Activated effector memory CD4-positive, alpha-beta T cell treated with anti-CD3 and anti-CD28 coated beads, Interleukin-2, amount 50 U/mL, for 16 hours (primary cell): ENCODE measurements around the gene ZNF627.
A peak's percentile ranks its signal among the peaks of the same experiment; 100 is the strongest.
"Not testable (repeated sequence)": the region's sequence is repeated elsewhere in the genome, so short reads cannot be mapped to it uniquely, and the experiment has no call there.

ENCODE experiments used
- DNase-seq: peaks from one replicate; pipeline ENCODE4 v3.0.0-alpha.2; 2020

The ZNF627 gene

GRCh38 chr19:11597202-11598102, at the start of gene ZNF627:
Gene ZNF627 (plus strand): TSS chr19:11597483. CDS start chr19:11597628, 145 bp downstream.
- peak; percentile 99 for DNase-seq

- DNase-seq: no peak
These were observed 49.2 kb upstream of the ZNF627 start for GRCh38 chr19:11547929-11548700.

GRCh38 chr19:11549386-11549953, 47.8 kb upstream of the ZNF627 start:
- no peak for DNase-seq

GRCh38 chr19:11550265-11550664, 47.0 kb upstream of the ZNF627 start:
- no peak for DNase-seq

- DNase-seq: no peak
These were observed 45.6 kb upstream of the ZNF627 start for GRCh38 chr19:11551603-11552235.

GRCh38 chr19:11552666-11553372, 44.5 kb upstream of the ZNF627 start:
- no peak for DNase-seq

- DNase-seq: no peak
These were observed 43.1 kb upstream of the ZNF627 start for GRCh38 chr19:11554160-11554559.

- DNase-seq: no peak
These were observed 42.0 kb upstream of the ZNF627 start for GRCh38 chr19:11555246-11555645.

- DNase-seq: no peak
These were observed 40.5 kb upstream of the ZNF627 start for GRCh38 chr19:11556634-11557420.

- peak; percentile 99 for DNase-seq
These were observed 38.1 kb upstream of the ZNF627 start, which contains the start of gene ELOF1 for GRCh38 chr19:11558881-11559828. Gene ELOF1 (minus strand): TSS chr19:11559230. CDS start chr19:11554347, 4,883 bp downstream.

GRCh38 chr19:11560404-11561051, 36.8 kb upstream of the ZNF627 start:
- DNase-seq: peak; percentile 74

GRCh38 chr19:11563532-11563931, 33.8 kb upstream of the ZNF627 start:
- DNase-seq: no peak

GRCh38 chr19:11564082-11564807, 33.0 kb upstream of the ZNF627 start:
- not testable (repeated sequence) for DNase-seq

GRCh38 chr19:11565649-11565980, 31.7 kb upstream of the ZNF627 start:
- not testable (repeated sequence) for DNase-seq

- no peak for DNase-seq
These were observed 31.1 kb upstream of the ZNF627 start for GRCh38 chr19:11566164-11566563.

- DNase-seq: no peak
These were observed 27.2 kb upstream of the ZNF627 start for GRCh38 chr19:11570039-11570462.

GRCh38 chr19:11573354-11573753, 23.9 kb upstream of the ZNF627 start:
- DNase-seq: not testable (repeated sequence)

GRCh38 chr19:11573763-11574162, 23.5 kb upstream of the ZNF627 start:
- not testable (repeated sequence) for DNase-seq

- DNase-seq: no peak
These were observed 22.6 kb upstream of the ZNF627 start for GRCh38 chr19:11574689-11575088.
